GM12878 (cell line): ENCODE results near the gene PPOX. TPM values are rescaled to one million over a fixed set of nuclear protein-coding genes. Genes with fewer than 3 reads are reported as not detected.

Experiments
- ATAC-seq: fragments of 200-7000 bp; cut with Tn5 transposase; 3 replicates; pipeline ENCODE4 v1.9.1; 2020; ENCODE audit warnings: mild to moderate bottlenecking, moderate library complexity
- BruUV-seq: library from RNA; stranded (reverse); fragments of 400-500 nt; replicated peaks from 2 replicates; lab custom pipeline; 2021; lab: Mats Ljungman, UMichigan
- CTCF ChIA-PET: fragments of 300-600 bp; sonication (Branson Sonifier 250); formaldehyde crosslinking; extraction: SDS; loops from one replicate; lab custom pipeline; 2021; ENCODE audit warnings: inconsistent platforms; lab: Yijun Ruan, JAX
- POLR2A ChIA-PET: fragments of 350-600 bp; formaldehyde crosslinking; extraction: SDS; loops from one replicate; lab custom pipeline; 2021; ENCODE audit warnings: inconsistent platforms; lab: Charles Lee
- RAD21 ChIA-PET: fragments of 300-600 bp; sonication (Branson Sonifier 250); formaldehyde crosslinking; loops from one replicate; lab custom pipeline; 2023; ENCODE audit warnings: antibody characterized with exemption; ENCODE audit not compliant: unreplicated experiment; lab: Charles Lee
- SMC1A ChIA-PET: fragments of 300-600 bp; sonication (Branson Sonifier 250); formaldehyde crosslinking; loops from one replicate; lab custom pipeline; 2023; ENCODE audit not compliant: unreplicated experiment, uncharacterized antibody; lab: Charles Lee
- DNase-seq: peaks from one replicate; pipeline ENCODE4 v3.0.0-alpha.2; 2011; ENCODE audit warnings: low read depth, low spot score
- FAIRE-seq: peaks from 3 replicates; lab custom pipeline; 2011; peaks lifted over from hg19 to GRCh38; lab: Jason Lieb, UNC
- H2AFZ ChIP-seq: 2 replicates; pipeline ENCODE4 v1.6.0; 2011; ENCODE audit warnings: low read depth, low read length, control low read depth; ENCODE audit not compliant: control insufficient read depth
- H3K27ac ChIP-seq: 2 replicates; pipeline ENCODE4 v1.5.1; 2011; ENCODE audit warnings: control low read depth; ENCODE audit not compliant: control insufficient read depth, insufficient read depth
- H3K27me3 ChIP-seq, 2 experiments: replicated peaks in 1 of 2; 2 replicates each; pipeline versions ENCODE4 v1.6.0 to v1.6.1; 2011; ENCODE audit warnings: low read length in 1 of 2; ENCODE audit not compliant: control insufficient read depth in 2 of 2, insufficient read depth in 2 of 2
- H3K36me3 ChIP-seq, 2 experiments: 2 replicates each; pipeline ENCODE4 v1.5.1; 2011; ENCODE audit warnings: low read length in 1 of 2; ENCODE audit not compliant: control insufficient read depth in 2 of 2, insufficient read depth in 2 of 2
- H3K4me1 ChIP-seq: 2 replicates; pipeline ENCODE4 v1.6.1; 2011; ENCODE audit warnings: mild to moderate bottlenecking, low read length, moderate library complexity, mixed read lengths; ENCODE audit not compliant: control insufficient read depth, insufficient read depth
- H3K4me2 ChIP-seq: 2 replicates; pipeline ENCODE4 v1.6.0; 2011; ENCODE audit warnings: control low read depth; ENCODE audit not compliant: control insufficient read depth, insufficient read depth
- H3K4me3 ChIP-seq: fragments of 200-600 bp; sonication (generic); 2 replicates; pipeline ENCODE4 v1.5.1; 2016
- H3K79me2 ChIP-seq: 2 replicates; pipeline ENCODE4 v1.6.0; 2011; ENCODE audit warnings: low read length; ENCODE audit not compliant: control insufficient read depth, insufficient read depth
- H3K9ac ChIP-seq: 2 replicates; pipeline ENCODE4 v1.8.0; 2011; ENCODE audit warnings: low read length, control low read depth, mixed read lengths; ENCODE audit not compliant: control insufficient read depth, insufficient read depth
- H3K9me3 ChIP-seq: replicated peaks from 3 replicates; pipeline ENCODE4 v1.5.1; 2011; ENCODE audit warnings: mild to moderate bottlenecking, low read length; ENCODE audit not compliant: control insufficient read depth, insufficient read depth
- H4K20me1 ChIP-seq: 2 replicates; pipeline ENCODE4 v1.6.0; 2011; ENCODE audit not compliant: control insufficient read depth, insufficient read depth
- GATAD2B ChIP-seq: fragments of 450-650 bp; conservative IDR thresholded peaks from 2 replicates; pipeline ENCODE4 v1.6.1; 2017; ENCODE audit warnings: low read depth, mild to moderate bottlenecking, moderate library complexity
- KAT2A ChIP-seq: conservative IDR thresholded peaks from 2 replicates; pipeline ENCODE4 v1.6.1; 2011; ENCODE audit warnings: low read depth, low read length; ENCODE audit not compliant: control insufficient read depth
- KDM1A ChIP-seq: fragments of 200-600 bp; sonication (generic); IDR thresholded peaks from 2 replicates; pipeline ENCODE4 v1.6.1; 2016; ENCODE audit warnings: borderline replicate concordance
- KLF5 ChIP-seq: fragments of 450-650 bp; IDR thresholded peaks from 2 replicates; pipeline ENCODE4 v1.6.1; 2014; ENCODE audit warnings: mild to moderate bottlenecking; ENCODE audit not compliant: partially characterized antibody
- NR2C2 ChIP-seq: IDR thresholded peaks from 2 replicates; pipeline ENCODE4 v1.6.1; 2011; ENCODE audit warnings: borderline replicate concordance, low read depth; ENCODE audit not compliant: control insufficient read depth, insufficient read length
- RELA ChIP-seq: fragments of 450-650 bp; IDR thresholded peaks from 2 replicates; pipeline ENCODE4 v1.8.0; 2014; ENCODE audit warnings: borderline replicate concordance; ENCODE audit not compliant: partially characterized antibody
- SP1 ChIP-seq: IDR thresholded peaks from one replicate; pipeline ENCODE4 v1.6.1; 2011; ENCODE audit warnings: low read depth, low read length
- STAT3 ChIP-seq: IDR thresholded peaks from 2 replicates; pipeline ENCODE4 v1.6.1; 2011; ENCODE audit warnings: low read depth, low read length, improper control_type of control experiment
- ZNF274 ChIP-seq: IDR thresholded peaks from one replicate; pipeline ENCODE4 v1.8.0; 2011; ENCODE audit not compliant: insufficient read length, insufficient read depth
- ZSCAN29 ChIP-seq: fragments of 450-650 bp; IDR thresholded peaks from 2 replicates; pipeline ENCODE4 v1.6.1; 2017; ENCODE audit warnings: mild to moderate bottlenecking, moderate library complexity
- WGBS: methylation state at CpG from one replicate; pipeline ENCODE4 v1.1.6; 2016; ENCODE audit warnings: low lambda C conversion rate; ENCODE audit not compliant: insufficient replicate concordance, insufficient coverage; ENCODE audit errors: missing lambda C conversion rate; 5-methylcytosine and 5-hydroxymethylcytosine counted together
- in situ Hi-C: fragments of 300-500 bp; cut with MboI; formaldehyde crosslinking; loops from 9 replicates; pipeline ENCODE4 v1.14.3; 2018; ENCODE audit warnings: mixed read lengths
- intact Hi-C: fragments of 100-400 bp; cut with micrococcal nuclease; formaldehyde crosslinking; loops from one replicate; pipeline ENCODE4 v1.14.2; 2022; ENCODE audit not compliant: unreplicated experiment
- polyA plus RNA-seq, 11 experiments: library from polyadenylated mRNA; depleted of rRNA in 4 of 11; unstranded in 6 of 11; stranded (reverse) in 5 of 11; fragments of >200 nt; fragmentation: Nextera tagmentation in 4 of 11; fragmentation: Illumina TruSeq in 1 of 11; extraction: Ambion mirVana in 4 of 11; extraction: Trizol in 1 of 11; gene quantifications; 1 replicate in 1 of 11; 2 replicates in 10 of 11; pipeline versions ENCODE4 v1.2.1 to v1.2.3, GENCODE V29; 2011 to 2016; ENCODE audit warnings: inconsistent platforms in 2 of 11, missing spikeins in 2 of 11, low read depth in 1 of 11
- total RNA-seq, 4 experiments: library from RNA; depleted of rRNA in 3 of 4; stranded (reverse); fragments of >200 nt in 3 of 4; fragmentation: Illumina TruSeq in 1 of 4; extraction: Trizol in 1 of 4; gene quantifications; 2 replicates each; pipeline versions ENCODE4 v1.2.1 to v1.2.3, GENCODE V29; 2013 to 2021
- TF ChIP-seq, protein P1 (sequence below): IDR thresholded peaks from 2 replicates; pipeline ENCODE4 v1.6.1; 2012; ENCODE audit warnings: improper control_type of control experiment, low read depth, low read length; ENCODE audit not compliant: insufficient replicate concordance
- TF ChIP-seq, protein P2 (sequence below): fragments of 450-650 bp; IDR thresholded peaks from 2 replicates; pipeline ENCODE4 v1.6.1; 2017; ENCODE audit warnings: antibody characterized with exemption, mild to moderate bottlenecking, moderate library complexity
- TF ChIP-seq, protein P3 (sequence below): fragments of 450-650 bp; IDR thresholded peaks from 2 replicates; pipeline ENCODE4 v1.6.1; 2017; ENCODE audit warnings: mild to moderate bottlenecking

The PPOX gene
- total and polyA plus RNA-seq, 10 of the 15 experiments (the other 5 are each of a cell fraction or from before 2014, with no cell fraction given): 8.9 to 31.5 (median 20.3) TPM

DNA sequence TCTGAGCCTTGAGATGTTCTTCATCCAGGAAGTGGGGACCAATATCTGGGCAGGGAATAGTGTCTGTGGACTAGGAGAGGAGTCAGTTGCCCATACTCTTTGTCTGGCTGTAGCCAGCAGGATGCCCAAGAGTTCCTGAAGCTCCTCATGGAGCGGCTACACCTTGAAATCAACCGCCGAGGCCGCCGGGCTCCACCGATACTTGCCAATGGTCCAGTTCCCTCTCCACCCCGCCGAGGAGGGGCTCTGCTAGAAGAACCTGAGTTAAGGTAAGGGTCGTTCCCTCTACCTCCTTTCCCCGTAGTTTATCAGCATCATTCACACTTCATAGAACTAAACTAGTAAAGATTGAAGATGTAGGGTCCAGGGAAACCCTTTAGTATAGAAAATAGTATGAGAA lies 3.4 kb upstream of the PPOX start (continued):
- TF ChIP-seq, protein P1, sequence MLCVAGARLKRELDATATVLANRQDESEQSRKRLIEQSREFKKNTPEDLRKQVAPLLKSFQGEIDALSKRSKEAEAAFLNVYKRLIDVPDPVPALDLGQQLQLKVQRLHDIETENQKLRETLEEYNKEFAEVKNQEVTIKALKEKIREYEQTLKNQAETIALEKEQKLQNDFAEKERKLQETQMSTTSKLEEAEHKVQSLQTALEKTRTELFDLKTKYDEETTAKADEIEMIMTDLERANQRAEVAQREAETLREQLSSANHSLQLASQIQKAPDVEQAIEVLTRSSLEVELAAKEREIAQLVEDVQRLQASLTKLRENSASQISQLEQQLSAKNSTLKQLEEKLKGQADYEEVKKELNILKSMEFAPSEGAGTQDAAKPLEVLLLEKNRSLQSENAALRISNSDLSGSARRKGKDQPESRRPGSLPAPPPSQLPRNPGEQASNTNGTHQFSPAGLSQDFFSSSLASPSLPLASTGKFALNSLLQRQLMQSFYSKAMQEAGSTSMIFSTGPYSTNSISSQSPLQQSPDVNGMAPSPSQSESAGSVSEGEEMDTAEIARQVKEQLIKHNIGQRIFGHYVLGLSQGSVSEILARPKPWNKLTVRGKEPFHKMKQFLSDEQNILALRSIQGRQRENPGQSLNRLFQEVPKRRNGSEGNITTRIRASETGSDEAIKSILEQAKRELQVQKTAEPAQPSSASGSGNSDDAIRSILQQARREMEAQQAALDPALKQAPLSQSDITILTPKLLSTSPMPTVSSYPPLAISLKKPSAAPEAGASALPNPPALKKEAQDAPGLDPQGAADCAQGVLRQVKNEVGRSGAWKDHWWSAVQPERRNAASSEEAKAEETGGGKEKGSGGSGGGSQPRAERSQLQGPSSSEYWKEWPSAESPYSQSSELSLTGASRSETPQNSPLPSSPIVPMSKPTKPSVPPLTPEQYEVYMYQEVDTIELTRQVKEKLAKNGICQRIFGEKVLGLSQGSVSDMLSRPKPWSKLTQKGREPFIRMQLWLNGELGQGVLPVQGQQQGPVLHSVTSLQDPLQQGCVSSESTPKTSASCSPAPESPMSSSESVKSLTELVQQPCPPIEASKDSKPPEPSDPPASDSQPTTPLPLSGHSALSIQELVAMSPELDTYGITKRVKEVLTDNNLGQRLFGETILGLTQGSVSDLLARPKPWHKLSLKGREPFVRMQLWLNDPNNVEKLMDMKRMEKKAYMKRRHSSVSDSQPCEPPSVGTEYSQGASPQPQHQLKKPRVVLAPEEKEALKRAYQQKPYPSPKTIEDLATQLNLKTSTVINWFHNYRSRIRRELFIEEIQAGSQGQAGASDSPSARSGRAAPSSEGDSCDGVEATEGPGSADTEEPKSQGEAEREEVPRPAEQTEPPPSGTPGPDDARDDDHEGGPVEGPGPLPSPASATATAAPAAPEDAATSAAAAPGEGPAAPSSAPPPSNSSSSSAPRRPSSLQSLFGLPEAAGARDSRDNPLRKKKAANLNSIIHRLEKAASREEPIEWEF: no peak

DNA sequence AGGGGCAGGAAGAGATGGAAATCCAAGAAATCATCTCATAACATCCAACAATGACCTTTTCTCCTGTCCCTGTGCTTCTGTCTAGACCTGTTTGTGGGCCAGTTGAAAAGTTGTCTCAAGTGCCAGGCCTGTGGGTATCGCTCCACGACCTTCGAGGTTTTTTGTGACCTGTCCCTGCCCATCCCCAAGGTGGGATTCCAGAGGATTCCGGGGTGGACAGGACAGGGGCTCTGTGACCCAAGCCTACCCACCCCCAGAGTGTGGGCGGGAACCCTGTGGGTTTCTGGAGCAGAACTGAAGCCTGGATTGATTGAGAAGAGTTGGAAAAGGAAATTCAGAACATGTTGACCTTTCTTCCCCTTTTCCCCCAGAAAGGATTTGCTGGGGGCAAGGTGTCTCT lies 2.4 kb upstream of the PPOX start:
- intact Hi-C loops: no loop called here
- ChIA-PET POLR2A (no interaction called here), RAD21 (interaction anchor here (4.8 kb wide), 1 partner anchor 219 kb away, joined by 34 read pairs; no protein-coding TSS in a partner anchor), SMC1A (interaction anchor here (2.4 kb wide), 1 partner anchor 117 kb away, joined by 8 read pairs; the partner anchor contains the start of gene USF1), CTCF (interaction anchor here (2.7 to 5.0 kb wide), 3 partner anchors 10 to 18 kb away, joined by 38 to 60 read pairs (median 44); partner anchors contain the start of genes B4GALT3 and UFC1)
- Histone ChIP-seq H3K79me2 (peaks cover 8% of the 10 kb centered on the region), H4K20me1 (no peaks in the 10 kb centered on the region), H3K4me1 (peaks cover 16% of the 10 kb centered on the region), H3K36me3 (peaks cover 0 to 10% of the 10 kb centered on the region in 2 experiments; a peak in 2 of 4 replicates), H3K27me3 (no peaks in the 10 kb centered on the region), H3K4me2 (no peak overlapping the region), H2AFZ (no peak overlapping the region), H3K4me3 (no peak overlapping the region), H3K27ac (no peak overlapping the region), H3K9ac (no peak overlapping the region), H3K9me3 (no peaks in the 10 kb centered on the region)
- WGBS: 93% methylated on average over 5 of the region's 5 CpGs
- DNase-seq (no peak), FAIRE-seq (no peak), ATAC-seq (no peak)
- in situ Hi-C loops: no loop called here
- BruUV-seq: no TSS peak
- TF ChIP-seq NR2C2: no peak
- no peak for TF ChIP-seq ZNF274
- no peak for TF ChIP-seq SP1
- no peak for TF ChIP-seq KAT2A
- no peak for TF ChIP-seq ZSCAN29
- TF ChIP-seq, protein P2, sequence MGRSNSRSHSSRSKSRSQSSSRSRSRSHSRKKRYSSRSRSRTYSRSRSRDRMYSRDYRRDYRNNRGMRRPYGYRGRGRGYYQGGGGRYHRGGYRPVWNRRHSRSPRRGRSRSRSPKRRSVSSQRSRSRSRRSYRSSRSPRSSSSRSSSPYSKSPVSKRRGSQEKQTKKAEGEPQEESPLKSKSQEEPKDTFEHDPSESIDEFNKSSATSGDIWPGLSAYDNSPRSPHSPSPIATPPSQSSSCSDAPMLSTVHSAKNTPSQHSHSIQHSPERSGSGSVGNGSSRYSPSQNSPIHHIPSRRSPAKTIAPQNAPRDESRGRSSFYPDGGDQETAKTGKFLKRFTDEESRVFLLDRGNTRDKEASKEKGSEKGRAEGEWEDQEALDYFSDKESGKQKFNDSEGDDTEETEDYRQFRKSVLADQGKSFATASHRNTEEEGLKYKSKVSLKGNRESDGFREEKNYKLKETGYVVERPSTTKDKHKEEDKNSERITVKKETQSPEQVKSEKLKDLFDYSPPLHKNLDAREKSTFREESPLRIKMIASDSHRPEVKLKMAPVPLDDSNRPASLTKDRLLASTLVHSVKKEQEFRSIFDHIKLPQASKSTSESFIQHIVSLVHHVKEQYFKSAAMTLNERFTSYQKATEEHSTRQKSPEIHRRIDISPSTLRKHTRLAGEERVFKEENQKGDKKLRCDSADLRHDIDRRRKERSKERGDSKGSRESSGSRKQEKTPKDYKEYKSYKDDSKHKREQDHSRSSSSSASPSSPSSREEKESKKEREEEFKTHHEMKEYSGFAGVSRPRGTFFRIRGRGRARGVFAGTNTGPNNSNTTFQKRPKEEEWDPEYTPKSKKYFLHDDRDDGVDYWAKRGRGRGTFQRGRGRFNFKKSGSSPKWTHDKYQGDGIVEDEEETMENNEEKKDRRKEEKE: no peak
- no peak for TF ChIP-seq RELA
- TF ChIP-seq GATAD2B: no peak
- no peak for TF ChIP-seq KLF5
- no peak for TF ChIP-seq STAT3
- TF ChIP-seq, protein P3, sequence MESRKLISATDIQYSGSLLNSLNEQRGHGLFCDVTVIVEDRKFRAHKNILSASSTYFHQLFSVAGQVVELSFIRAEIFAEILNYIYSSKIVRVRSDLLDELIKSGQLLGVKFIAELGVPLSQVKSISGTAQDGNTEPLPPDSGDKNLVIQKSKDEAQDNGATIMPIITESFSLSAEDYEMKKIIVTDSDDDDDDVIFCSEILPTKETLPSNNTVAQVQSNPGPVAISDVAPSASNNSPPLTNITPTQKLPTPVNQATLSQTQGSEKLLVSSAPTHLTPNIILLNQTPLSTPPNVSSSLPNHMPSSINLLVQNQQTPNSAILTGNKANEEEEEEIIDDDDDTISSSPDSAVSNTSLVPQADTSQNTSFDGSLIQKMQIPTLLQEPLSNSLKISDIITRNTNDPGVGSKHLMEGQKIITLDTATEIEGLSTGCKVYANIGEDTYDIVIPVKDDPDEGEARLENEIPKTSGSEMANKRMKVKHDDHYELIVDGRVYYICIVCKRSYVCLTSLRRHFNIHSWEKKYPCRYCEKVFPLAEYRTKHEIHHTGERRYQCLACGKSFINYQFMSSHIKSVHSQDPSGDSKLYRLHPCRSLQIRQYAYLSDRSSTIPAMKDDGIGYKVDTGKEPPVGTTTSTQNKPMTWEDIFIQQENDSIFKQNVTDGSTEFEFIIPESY: no peak
- TF ChIP-seq KDM1A: no peak
